Measurements from ENCODE around the gene BROX. TPM values are rescaled to one million over a fixed set of nuclear protein-coding genes. Genes with fewer than 3 reads are reported as not detected.

The BROX gene
- total and polyA plus RNA-seq, 4 donors = 12.4 to 93.8 (median 31.1) TPM

DNA sequence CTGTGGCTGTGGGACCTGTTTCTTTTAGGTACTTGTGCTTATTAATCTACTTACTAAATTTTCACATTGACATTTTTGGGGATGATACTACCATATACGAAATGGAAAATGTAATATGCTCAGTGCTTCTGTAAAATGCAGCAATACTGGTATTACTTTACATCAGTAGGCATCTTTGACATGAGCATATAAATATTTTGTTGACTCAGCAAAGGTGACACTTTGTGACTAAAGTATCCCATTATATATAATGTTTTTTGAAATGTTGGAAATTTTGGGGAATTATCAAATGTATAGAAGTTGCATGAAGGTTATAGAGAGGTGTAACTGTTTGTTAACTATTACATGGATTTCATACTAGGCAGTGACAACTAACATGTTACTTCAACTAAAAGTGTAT is 22.4 kb downstream of the BROX start:
- WGBS, 2 donors = 82 to 92% methylated on average over 1 of the region's 1 CpG

DNA sequence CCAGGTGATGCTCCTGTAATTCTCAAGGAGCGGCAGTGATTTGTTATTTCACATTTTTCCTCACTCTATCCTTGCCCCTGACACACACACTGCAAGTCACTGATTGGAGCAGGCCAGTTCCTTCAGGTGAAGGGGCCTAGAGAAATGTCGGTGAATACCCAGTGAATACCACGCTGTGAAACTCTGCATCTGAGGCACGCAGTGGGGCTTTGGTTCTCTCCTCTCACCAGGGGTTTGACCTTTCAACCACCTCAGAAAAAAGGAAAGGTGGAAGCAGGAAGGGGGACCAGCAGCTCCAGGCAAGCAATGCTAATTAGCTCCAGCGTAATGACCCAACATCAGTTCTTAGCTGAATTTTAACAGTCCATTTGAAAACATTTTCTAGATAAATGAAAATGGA is 24.1 kb downstream of the BROX start:
- 74 to 86% methylated on average over 5 of the region's 5 CpGs for WGBS, 2 donors
- H3K4me1 ChIP-seq (ENCODE audit: control insufficient read depth in 5 of 5, insufficient read depth in 5 of 5, low read length in 5 of 5) = no peaks in the 10 kb centered on the region
- no peak overlapping the region for H3K9ac ChIP-seq (ENCODE audit: insufficient read depth in 1 of 2, low read length in 2 of 2)
- H3K36me3 ChIP-seq (ENCODE audit: control insufficient read depth in 4 of 4, insufficient read depth in 4 of 4, low read length in 4 of 4) = peaks cover 3 to 14% (median 9%) of the 10 kb centered on the region in 4 donors
- H3K9me3 ChIP-seq (ENCODE audit: control insufficient read depth in 4 of 4, insufficient read depth in 3 of 4, low read length in 3 of 4) = no peaks in the 10 kb centered on the region
- H3K4me3 ChIP-seq = no peak overlapping the region
- H3K27me3 ChIP-seq (ENCODE audit: control insufficient read depth in 3 of 3, insufficient read depth in 3 of 3, low read length in 2 of 3) = no peaks in the 10 kb centered on the region
- DNase-seq = no peak
- H3K27ac ChIP-seq (ENCODE audit: low read depth in 1 of 2, low read length in 1 of 2) = peak overlapping the region in 1 of 2 donors; percentile 26
- ATAC-seq (ENCODE audit: insufficient read depth, low FRiP score) = no peak
- no peak for TF ChIP-seq CTCF (IDR thresholded peaks at IDR 0.05; ENCODE audit: control extremely low read depth, extremely low read depth)

More for the DNA sequence above, 22.4 kb downstream of the BROX start:
- ATAC-seq (ENCODE audit: insufficient read depth, low FRiP score) = no peak
- Histone ChIP-seq H3K4me3 (no peak overlapping the region), H3K27ac (ENCODE audit: low read depth in 1 of 2, low read length in 1 of 2) (no peak overlapping the region), H3K4me1 (ENCODE audit: control insufficient read depth in 5 of 5, insufficient read depth in 5 of 5, low read length in 5 of 5) (no peaks in the 10 kb centered on the region), H3K27me3 (ENCODE audit: control insufficient read depth in 3 of 3, insufficient read depth in 3 of 3, low read length in 2 of 3) (no peaks in the 10 kb centered on the region), H3K9ac (ENCODE audit: insufficient read depth in 1 of 2, low read length in 2 of 2) (no peak overlapping the region), H3K9me3 (ENCODE audit: control insufficient read depth in 4 of 4, insufficient read depth in 3 of 4, low read length in 3 of 4) (no peaks in the 10 kb centered on the region), H3K36me3 (ENCODE audit: control insufficient read depth in 4 of 4, insufficient read depth in 4 of 4, low read length in 4 of 4) (peaks cover 9 to 28% (median 14%) of the 10 kb centered on the region in 4 donors)
- no peak for TF ChIP-seq CTCF (IDR thresholded peaks at IDR 0.05; ENCODE audit: control extremely low read depth, extremely low read depth)
- DNase-seq = no peak

DNA sequence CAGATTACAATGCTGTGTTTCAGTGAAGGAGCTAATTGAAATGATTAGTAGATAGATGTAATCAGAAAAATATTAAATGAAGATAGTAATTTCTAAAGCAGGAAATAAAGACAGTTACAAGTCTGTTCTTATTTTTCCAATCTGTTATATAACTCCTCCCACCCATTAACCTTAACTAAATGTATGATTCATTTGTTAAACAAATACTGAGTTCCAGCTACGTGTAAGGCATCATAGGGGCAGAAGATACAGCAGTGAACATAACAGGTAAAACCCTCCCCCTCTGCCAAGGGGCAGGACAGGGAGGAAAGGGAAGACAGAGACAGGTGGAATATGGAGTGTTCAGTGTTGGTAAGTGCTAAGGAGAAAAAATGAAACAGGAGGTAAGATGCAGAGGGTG is 24.6 kb downstream of the BROX start, which contains the start of gene FAM177B:
Gene FAM177B, plus strand, starts transcription at position 231 of the 400 bp plus-strand sequence. CDS start 9,344 bp downstream, outside the sequence.
- WGBS, 2 donors = 57 to 71% methylated on average over 1 of the region's 1 CpG
- no peak for TF ChIP-seq CTCF (IDR thresholded peaks at IDR 0.05; ENCODE audit: control extremely low read depth, extremely low read depth)
- DNase-seq (no peak), ATAC-seq (ENCODE audit: insufficient read depth, low FRiP score) (peak; percentile 49)
- Histone ChIP-seq H3K9ac (ENCODE audit: insufficient read depth in 1 of 2, low read length in 2 of 2) (no peak within 1 kb of the TSS), H3K4me3 (no peak within 1 kb of the TSS), H3K27ac (ENCODE audit: low read depth in 1 of 2, low read length in 1 of 2) (peak within 1 kb of the TSS in 1 of 2 donors; percentile 26), H3K27me3 (ENCODE audit: control insufficient read depth in 3 of 3, insufficient read depth in 3 of 3, low read length in 2 of 3) (no peaks in the 10 kb centered on the region), H3K36me3 (ENCODE audit: control insufficient read depth in 4 of 4, insufficient read depth in 4 of 4, low read length in 4 of 4) (peaks cover 3 to 11% (median 8%) of the 10 kb centered on the region in 4 donors), H3K4me1 (ENCODE audit: control insufficient read depth in 5 of 5, insufficient read depth in 5 of 5, low read length in 5 of 5) (no peaks in the 10 kb centered on the region), H3K9me3 (ENCODE audit: control insufficient read depth in 4 of 4, insufficient read depth in 3 of 4, low read length in 3 of 4) (no peaks in the 10 kb centered on the region)

DNA sequence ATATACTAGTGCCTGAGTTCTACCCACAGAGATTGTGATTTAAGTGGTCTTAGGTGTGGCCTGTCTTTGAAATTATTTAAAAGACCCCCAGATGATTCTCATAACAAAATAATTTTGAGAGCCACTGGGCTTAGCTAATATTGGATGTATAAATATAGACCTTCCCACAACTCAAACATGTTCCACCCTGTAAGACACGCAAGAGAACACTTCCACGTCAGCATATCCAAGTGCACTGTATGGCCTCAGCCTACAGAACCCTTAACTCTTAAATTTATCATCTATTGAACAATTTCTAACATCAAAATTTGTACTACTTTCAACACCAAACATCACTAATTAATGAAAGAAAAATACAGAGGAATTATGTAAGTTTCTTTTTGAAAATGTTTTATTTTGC is 27.1 kb downstream of the BROX start:
- no peak for DNase-seq
- Histone ChIP-seq H3K27me3 (ENCODE audit: control insufficient read depth in 3 of 3, insufficient read depth in 3 of 3, low read length in 2 of 3) (no peaks in the 10 kb centered on the region), H3K4me3 (no peak overlapping the region), H3K9ac (ENCODE audit: insufficient read depth in 1 of 2, low read length in 2 of 2) (no peak overlapping the region), H3K36me3 (ENCODE audit: control insufficient read depth in 4 of 4, insufficient read depth in 4 of 4, low read length in 4 of 4) (peaks cover 0 to 6% (median 3%) of the 10 kb centered on the region in 4 donors), H3K4me1 (ENCODE audit: control insufficient read depth in 5 of 5, insufficient read depth in 5 of 5, low read length in 5 of 5) (no peaks in the 10 kb centered on the region), H3K27ac (ENCODE audit: low read depth in 1 of 2, low read length in 1 of 2) (no peak overlapping the region), H3K9me3 (ENCODE audit: control insufficient read depth in 4 of 4, insufficient read depth in 3 of 4, low read length in 3 of 4) (no peaks in the 10 kb centered on the region)
- no peak for TF ChIP-seq CTCF (IDR thresholded peaks at IDR 0.05; ENCODE audit: control extremely low read depth, extremely low read depth)
- no peak for ATAC-seq (ENCODE audit: insufficient read depth, low FRiP score)
- 75 to 91% methylated on average over 2 of the region's 2 CpGs for WGBS, 2 donors

Measured in lung (tissue), 12 donors.